ENCODE measurements around the gene CNR1. TPM values are rescaled to one million over a fixed set of nuclear protein-coding genes. Genes with fewer than 3 reads are reported as not detected.

CNR1 gene
- total RNA-seq, 4 donors from 2014 or later, result 0.35 to 33.8 (median 3.0) TPM

DNA sequence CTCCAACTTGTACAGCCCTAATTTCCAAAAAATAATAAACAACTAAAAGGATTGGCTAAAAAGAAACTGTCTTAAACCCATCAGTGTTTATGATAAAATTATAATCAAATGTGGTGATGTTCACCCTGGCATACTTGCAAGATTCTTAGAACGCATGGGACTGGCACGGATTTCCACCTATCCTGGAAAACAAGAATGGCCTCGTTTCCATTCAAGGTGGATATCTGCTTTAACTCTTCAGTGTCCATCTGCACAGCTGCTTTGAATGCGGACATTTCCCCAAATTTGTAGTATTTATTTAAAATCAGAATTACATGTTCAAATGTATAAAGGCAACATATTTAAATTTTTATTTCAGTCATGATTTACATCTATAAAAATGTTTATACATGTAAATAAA, 4.2 kb downstream of the CNR1 start:
- H3K36me3 ChIP-seq, result no peaks in the 10 kb centered on the region
- no peak overlapping the region for H3K27ac ChIP-seq
- peaks cover 0 to 16% (median 1%) of the 10 kb centered on the region in 4 donors for H3K4me1 ChIP-seq
- TF ChIP-seq POLR2A (IDR thresholded peaks at IDR 0.05), result no peak
- TF ChIP-seq, protein P1, sequence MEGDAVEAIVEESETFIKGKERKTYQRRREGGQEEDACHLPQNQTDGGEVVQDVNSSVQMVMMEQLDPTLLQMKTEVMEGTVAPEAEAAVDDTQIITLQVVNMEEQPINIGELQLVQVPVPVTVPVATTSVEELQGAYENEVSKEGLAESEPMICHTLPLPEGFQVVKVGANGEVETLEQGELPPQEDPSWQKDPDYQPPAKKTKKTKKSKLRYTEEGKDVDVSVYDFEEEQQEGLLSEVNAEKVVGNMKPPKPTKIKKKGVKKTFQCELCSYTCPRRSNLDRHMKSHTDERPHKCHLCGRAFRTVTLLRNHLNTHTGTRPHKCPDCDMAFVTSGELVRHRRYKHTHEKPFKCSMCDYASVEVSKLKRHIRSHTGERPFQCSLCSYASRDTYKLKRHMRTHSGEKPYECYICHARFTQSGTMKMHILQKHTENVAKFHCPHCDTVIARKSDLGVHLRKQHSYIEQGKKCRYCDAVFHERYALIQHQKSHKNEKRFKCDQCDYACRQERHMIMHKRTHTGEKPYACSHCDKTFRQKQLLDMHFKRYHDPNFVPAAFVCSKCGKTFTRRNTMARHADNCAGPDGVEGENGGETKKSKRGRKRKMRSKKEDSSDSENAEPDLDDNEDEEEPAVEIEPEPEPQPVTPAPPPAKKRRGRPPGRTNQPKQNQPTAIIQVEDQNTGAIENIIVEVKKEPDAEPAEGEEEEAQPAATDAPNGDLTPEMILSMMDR (IDR thresholded peaks at IDR 0.05), result no peak
- H3K4me3 ChIP-seq, result no peak overlapping the region
- peaks cover 0 to 10% of the 10 kb centered on the region in 2 donors for H3K27me3 ChIP-seq
- H3K9me3 ChIP-seq, result no peaks in the 10 kb centered on the region
- no peak for DNase-seq

DNA sequence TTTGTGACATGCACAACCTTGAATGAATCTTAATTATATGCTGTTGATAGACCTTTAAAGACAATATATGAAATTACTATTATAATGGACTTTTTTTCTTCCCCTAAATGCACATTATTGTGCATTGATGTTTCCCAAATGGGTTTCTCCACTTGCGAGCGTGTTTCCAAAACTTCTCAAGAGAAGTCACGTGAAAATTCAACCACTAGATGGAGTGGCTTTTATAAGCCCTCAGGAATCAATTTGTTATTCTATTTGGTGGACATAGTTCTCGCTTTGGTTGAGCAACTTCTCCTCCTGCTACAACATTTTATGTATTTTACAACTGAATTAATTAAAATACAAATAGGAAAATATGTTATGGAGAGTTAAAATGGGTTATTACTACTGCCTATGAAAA, 9.0 kb downstream of the CNR1 start:
- Histone ChIP-seq H3K4me3 (no peak overlapping the region), H3K27me3 (no peaks in the 10 kb centered on the region), H3K9me3 (no peaks in the 10 kb centered on the region), H3K27ac (no peak overlapping the region), H3K36me3 (no peaks in the 10 kb centered on the region), H3K4me1 (no peaks in the 10 kb centered on the region)
- no peak for TF ChIP-seq POLR2A (IDR thresholded peaks at IDR 0.05)
- no peak for DNase-seq

GRCh38 chr6:88145298-88145963, 20.7 kb downstream of the CNR1 start:
- peak overlapping the region in 1 of 4 donors; percentile 15 for H3K27ac ChIP-seq
- peaks cover 0 to 7% (median 0%) of the 10 kb centered on the region in 4 donors for H3K4me1 ChIP-seq
- H3K9me3 ChIP-seq, result no peaks in the 10 kb centered on the region
- H3K36me3 ChIP-seq, result no peaks in the 10 kb centered on the region
- no peaks in the 10 kb centered on the region for H3K27me3 ChIP-seq
- no peak overlapping the region for H3K4me3 ChIP-seq
- no peak for DNase-seq
- TF ChIP-seq POLR2A (IDR thresholded peaks at IDR 0.05), result no peak
- TF ChIP-seq, protein P1 (IDR thresholded peaks at IDR 0.05), result no peak

- Histone ChIP-seq H3K4me1 (peaks cover 0 to 7% (median 0%) of the 10 kb centered on the region in 4 donors), H3K27me3 (no peaks in the 10 kb centered on the region), H3K4me3 (no peak overlapping the region), H3K36me3 (no peaks in the 10 kb centered on the region), H3K9me3 (no peaks in the 10 kb centered on the region), H3K27ac (peak overlapping the region in 1 of 4 donors; percentile 28)
- no peak for DNase-seq
- TF ChIP-seq, protein P1 (IDR thresholded peaks at IDR 0.05), result no peak
- no peak for TF ChIP-seq POLR2A (IDR thresholded peaks at IDR 0.05)
Measured at GRCh38 chr6:88144637-88145297, 21.4 kb downstream of the CNR1 start.

DNA sequence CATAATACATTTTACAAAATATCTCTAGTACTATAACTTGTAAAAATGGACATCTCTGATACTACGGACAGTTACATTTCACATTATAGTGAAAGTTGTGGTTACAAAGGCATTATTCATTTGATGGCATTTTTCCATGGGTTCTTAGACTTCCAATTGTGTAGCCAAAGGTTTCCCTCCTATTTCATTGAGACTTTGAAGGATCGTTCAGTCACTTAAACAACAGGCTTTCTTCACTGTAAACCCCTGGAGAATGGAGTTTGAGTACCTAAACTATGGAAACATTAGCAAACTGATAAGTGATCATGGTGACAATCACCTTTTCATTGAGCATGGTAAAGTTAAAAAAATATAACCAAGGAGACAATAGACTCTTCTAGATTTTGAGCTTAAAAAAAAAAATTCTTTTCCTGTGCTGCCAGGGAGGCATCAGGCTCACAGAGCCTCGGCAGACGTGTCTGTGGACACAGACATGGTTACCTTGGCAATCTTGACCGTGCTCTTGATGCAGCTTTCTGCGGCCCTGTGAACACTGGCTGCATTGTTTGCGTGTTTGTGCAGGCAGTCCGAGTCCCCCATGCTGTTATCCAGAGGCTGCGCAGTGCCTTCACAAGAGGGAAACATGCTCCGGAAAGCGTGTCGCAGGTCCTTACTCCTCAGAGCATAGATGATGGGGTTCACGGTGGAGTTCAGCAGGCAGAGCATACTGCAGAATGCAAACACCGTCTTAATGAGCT, 22.6 kb downstream of the CNR1 start:
- no peaks in the 10 kb centered on the region for H3K9me3 ChIP-seq
- peaks cover 0 to 7% (median 0%) of the 10 kb centered on the region in 4 donors for H3K4me1 ChIP-seq
- H3K27ac ChIP-seq, result peak overlapping the region in 1 of 4 donors; percentile 28
- no peak overlapping the region for H3K4me3 ChIP-seq
- no peak for DNase-seq
- H3K36me3 ChIP-seq, result no peaks in the 10 kb centered on the region
- H3K27me3 ChIP-seq, result no peaks in the 10 kb centered on the region
- TF ChIP-seq, protein P1 (IDR thresholded peaks at IDR 0.05), result no peak

DNA sequence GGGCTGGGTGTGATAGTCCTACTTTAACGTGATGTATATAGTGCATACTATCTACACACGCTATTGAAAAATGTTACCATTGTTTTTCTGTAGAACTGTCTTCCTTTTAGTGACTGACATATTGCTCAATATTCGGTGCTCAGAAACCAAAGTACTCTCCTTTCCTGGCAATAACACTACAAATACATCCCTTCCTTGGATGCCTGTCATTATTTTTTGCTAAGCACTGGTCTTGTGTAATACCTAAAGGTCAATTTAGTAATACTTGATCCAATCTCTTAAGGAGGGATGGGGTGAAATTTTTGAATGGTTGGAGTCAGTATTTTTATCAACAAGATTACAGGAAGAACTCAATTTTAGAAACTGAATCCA, 23.9 kb downstream of the CNR1 start:
- peaks cover 0 to 7% (median 0%) of the 10 kb centered on the region in 4 donors for H3K4me1 ChIP-seq
- H3K9me3 ChIP-seq, result no peaks in the 10 kb centered on the region
- no peak overlapping the region for H3K4me3 ChIP-seq
- no peaks in the 10 kb centered on the region for H3K36me3 ChIP-seq
- H3K27me3 ChIP-seq, result no peaks in the 10 kb centered on the region
- TF ChIP-seq POLR2A (IDR thresholded peaks at IDR 0.05), result no peak
- peak overlapping the region in 2 of 4 donors; percentile 73 to 74 for H3K27ac ChIP-seq
- no peak for DNase-seq

Data from Peyer's patch (tissue), 4 donors.